IMR-90 (cell line): ENCODE data around the gene SMYD5. TPM values are rescaled to one million over a fixed set of nuclear protein-coding genes. Genes with fewer than 3 reads are reported as not detected.

Experiments used
- ATAC-seq: fragments of 200-7000 bp; cut with Tn5 transposase; 2 replicates; pipeline ENCODE4 v1.9.1; 2020; ENCODE audit warnings: low read depth, mild to moderate bottlenecking, moderate library complexity
- BruUV-seq: library from RNA; stranded (reverse); fragments of 400-500 nt; replicated peaks from 2 replicates; lab custom pipeline; 2021; lab: Mats Ljungman, UMichigan
- CTCF ChIA-PET: fragments of 300-600 bp; formaldehyde crosslinking; extraction: SDS; loops from one replicate; lab custom pipeline; 2021; ENCODE audit warnings: antibody characterized with exemption; lab: Yijun Ruan, JAX
- POLR2A ChIA-PET: fragments of 300-600 bp; sonication (Branson Sonifier 250); formaldehyde crosslinking; loops from one replicate; lab custom pipeline; 2022; ENCODE audit warnings: antibody characterized with exemption; ENCODE audit not compliant: unreplicated experiment; lab: Charles Lee
- DNase-seq: peaks from one replicate; pipeline ENCODE4 v3.0.0; 2013
- H2AFZ ChIP-seq: replicated peaks from 2 replicates; pipeline ENCODE3; 2013; ENCODE audit warnings: low read length, mild to moderate bottlenecking; ENCODE audit not compliant: poor library complexity
- H2AK5ac ChIP-seq: 2 replicates; pipeline ENCODE4 v1.6.1; 2013; ENCODE audit warnings: low read depth, low read length, inconsistent platforms
- H2AK9ac ChIP-seq: replicated peaks from 2 replicates; pipeline ENCODE3; 2013; ENCODE audit warnings: mild to moderate bottlenecking, low read depth, low read length, moderate library complexity; ENCODE audit not compliant: poor library complexity
- H2BK120ac ChIP-seq: 2 replicates; pipeline ENCODE4 v1.6.1; 2013; ENCODE audit warnings: low read depth, low read length, inconsistent platforms
- H2BK15ac ChIP-seq: 3 replicates; pipeline ENCODE4 v1.6.1; 2013; ENCODE audit warnings: low read depth, low read length, inconsistent platforms
- H2BK20ac ChIP-seq: 2 replicates; pipeline ENCODE4 v1.6.1; 2013; ENCODE audit warnings: low read depth, mild to moderate bottlenecking, inconsistent platforms, low read length, moderate library complexity
- H2BK5ac ChIP-seq: 2 replicates; pipeline ENCODE4 v1.6.1; 2013; ENCODE audit warnings: mild to moderate bottlenecking, low read depth, low read length, inconsistent platforms; ENCODE audit not compliant: poor library complexity, severe bottlenecking
- H3K14ac ChIP-seq: replicated peaks from 2 replicates; pipeline ENCODE4 v1.6.1; 2013; ENCODE audit warnings: low read depth, low read length, inconsistent platforms
- H3K18ac ChIP-seq: 2 replicates; pipeline ENCODE4 v1.6.1; 2013; ENCODE audit warnings: low read depth, low read length, control low read depth
- H3K23ac ChIP-seq: 2 replicates; pipeline ENCODE4 v1.6.1; 2013; ENCODE audit warnings: low read depth, low read length, inconsistent platforms
- H3K27ac ChIP-seq: 2 replicates; pipeline ENCODE4 v1.5.1; 2013; ENCODE audit warnings: mild to moderate bottlenecking, control low read depth, low read length; ENCODE audit not compliant: insufficient read depth
- H3K27me3 ChIP-seq: 2 replicates; pipeline ENCODE4 v1.6.1; 2013; ENCODE audit warnings: low read length; ENCODE audit not compliant: control insufficient read depth, insufficient read depth
- H3K36me3 ChIP-seq: 2 replicates; pipeline ENCODE4 v1.6.1; 2013; ENCODE audit warnings: low read length, mixed read lengths; ENCODE audit not compliant: control insufficient read depth, insufficient read depth
- H3K4ac ChIP-seq: 2 replicates; pipeline ENCODE4 v1.6.1; 2013; ENCODE audit warnings: low read depth, low read length, inconsistent platforms
- H3K4me1 ChIP-seq: 2 replicates; pipeline ENCODE4 v1.6.1; 2013; ENCODE audit warnings: low read length, mixed read lengths; ENCODE audit not compliant: control insufficient read depth, insufficient read depth
- H3K4me2 ChIP-seq: 2 replicates; pipeline ENCODE4 v1.6.1; 2013; ENCODE audit warnings: low read depth, mild to moderate bottlenecking, control low read depth, low read length, moderate library complexity
- H3K4me3 ChIP-seq: 2 replicates; pipeline ENCODE4 v1.5.1; 2013; ENCODE audit warnings: low read depth, mild to moderate bottlenecking, control low read depth, low read length, moderate library complexity; ENCODE audit not compliant: insufficient read depth
- H3K56ac ChIP-seq: 2 replicates; pipeline ENCODE4 v1.6.1; 2013; ENCODE audit warnings: low read length, inconsistent platforms; ENCODE audit not compliant: insufficient read depth; ENCODE audit errors: extremely low read depth
- H3K79me1 ChIP-seq, 2 experiments: 2 replicates each; pipeline ENCODE4 v1.6.1; 2013; ENCODE audit warnings: low read length in 2 of 2, inconsistent platforms in 1 of 2, low read depth in 1 of 2
- H3K9ac ChIP-seq: 2 replicates; pipeline ENCODE4 v1.6.1; 2013; ENCODE audit warnings: low read depth, low read length, control low read depth
- H3K9me1 ChIP-seq: 2 replicates; pipeline ENCODE4 v1.6.1; 2013; ENCODE audit warnings: low read length, inconsistent platforms; ENCODE audit not compliant: insufficient read depth
- H3K9me3 ChIP-seq: 2 replicates; pipeline ENCODE4 v1.6.1; 2013; ENCODE audit warnings: low read length; ENCODE audit not compliant: control insufficient read depth, insufficient read depth
- H4K20me1 ChIP-seq: 2 replicates; pipeline ENCODE4 v1.6.1; 2013; ENCODE audit warnings: low read length, inconsistent platforms; ENCODE audit not compliant: insufficient read depth
- H4K5ac ChIP-seq: 2 replicates; pipeline ENCODE4 v1.6.1; 2013; ENCODE audit warnings: mild to moderate bottlenecking, low read depth, low read length, control low read depth
- H4K8ac ChIP-seq, 2 experiments: 2 replicates each; pipeline ENCODE4 v1.6.1; 2013; ENCODE audit warnings: low read depth in 2 of 2, low read length in 2 of 2, control low read depth in 1 of 2, inconsistent platforms in 1 of 2
- H4K91ac ChIP-seq: 2 replicates; pipeline ENCODE4 v1.6.1; 2013; ENCODE audit warnings: low read depth, low read length, inconsistent platforms; ENCODE audit not compliant: insufficient read depth
- CEBPB ChIP-seq: IDR thresholded peaks from 2 replicates; pipeline ENCODE4 v1.6.1; 2012; ENCODE audit warnings: low read depth, low read length, improper control_type of control experiment
- CHD1 ChIP-seq: IDR thresholded peaks from 2 replicates; pipeline ENCODE4 v1.6.1; 2012; ENCODE audit warnings: low read depth, low read length, improper control_type of control experiment
- CTCF ChIP-seq: conservative IDR thresholded peaks from 2 replicates; pipeline ENCODE4 v1.5.1; 2012; ENCODE audit warnings: mild to moderate bottlenecking, low read depth, low read length, improper control_type of control experiment
- ELK1 ChIP-seq: fragments of 150-350 bp; IDR thresholded peaks from 2 replicates; pipeline ENCODE4 v1.6.1; 2016; ENCODE audit warnings: low read depth, mild to moderate bottlenecking, low read length, moderate library complexity, borderline replicate concordance
- FOS ChIP-seq: fragments of 150-350 bp; IDR thresholded peaks from 2 replicates; pipeline ENCODE4 v1.6.1; 2016; ENCODE audit warnings: low read depth, low read length
- MAZ ChIP-seq: IDR thresholded peaks from 2 replicates; pipeline ENCODE4 v1.6.1; 2012; ENCODE audit warnings: low read depth, mild to moderate bottlenecking, low read length, improper control_type of control experiment, moderate library complexity, borderline replicate concordance
- MXI1 ChIP-seq: IDR thresholded peaks from 2 replicates; pipeline ENCODE4 v1.6.1; 2012; ENCODE audit warnings: low read depth, mild to moderate bottlenecking, low read length, moderate library complexity, borderline replicate concordance
- NFE2L2 ChIP-seq: fragments of 150-350 bp; IDR thresholded peaks from 2 replicates; pipeline ENCODE4 v1.6.1; 2016; ENCODE audit warnings: low read depth, mild to moderate bottlenecking, low read length
- RCOR1 ChIP-seq: IDR thresholded peaks from 2 replicates; pipeline ENCODE4 v1.6.1; 2012; ENCODE audit warnings: mild to moderate bottlenecking, low read length, improper control_type of control experiment; ENCODE audit not compliant: insufficient replicate concordance
- RFX5 ChIP-seq: IDR thresholded peaks from 2 replicates; pipeline ENCODE4 v1.8.0; 2012; ENCODE audit warnings: low read depth, mild to moderate bottlenecking, low read length, moderate library complexity
- SMC3 ChIP-seq: fragments of 150-350 bp; IDR thresholded peaks from 2 replicates; pipeline ENCODE4 v1.6.1; 2016; ENCODE audit warnings: low read depth, mild to moderate bottlenecking, antibody characterized with exemption, low read length, moderate library complexity
- USF2 ChIP-seq: fragments of 150-350 bp; IDR thresholded peaks from 2 replicates; pipeline ENCODE4 v1.6.1; 2017; ENCODE audit warnings: mild to moderate bottlenecking, antibody characterized with exemption, low read length, low read depth
- WGBS, 2 experiments: methylation state at CpG; one replicate each; pipeline versions ENCODE4 v1.1.5 to v1.1.7; 2013; ENCODE audit warnings: missing lambda C conversion rate in 2 of 2; ENCODE audit not compliant: insufficient read length in 1 of 2; ENCODE audit errors: extremely low coverage in 2 of 2; 5-methylcytosine and 5-hydroxymethylcytosine counted together
- dilution Hi-C: fragments of 300-500 bp; cut with HindIII; formaldehyde crosslinking; loops from one replicate; pipeline ENCODE4 v1.14.3; 2018; ENCODE audit warnings: low sequenced_read_pairs; ENCODE audit not compliant: unreplicated experiment
- in situ Hi-C: fragments of 300-500 bp; cut with MboI; formaldehyde crosslinking; loops from 3 replicates; pipeline ENCODE4 v1.14.3; 2019; ENCODE audit warnings: low sequenced_read_pairs, inconsistent platforms, mixed read lengths
- intact Hi-C: fragments of 100-400 bp; cut with micrococcal nuclease; formaldehyde crosslinking; loops from 2 replicates; pipeline ENCODE4 v1.10.0; 2022
- polyA plus RNA-seq, 3 experiments: library from polyadenylated mRNA; depleted of rRNA; stranded (reverse); fragments of >200 nt; gene quantifications; 2 replicates each; pipeline ENCODE4 v1.2.3, GENCODE V29; 2012; ENCODE audit warnings: low replicate concordance in 1 of 3
- total RNA-seq: library from RNA; depleted of rRNA; stranded (reverse); fragments of >200 nt; gene quantifications from 2 replicates; pipeline ENCODE4 v1.2.3, GENCODE V29; 2012

The SMYD5 gene
- total and polyA plus RNA-seq, 2 of the 4 experiments (the other 2 are of a cell fraction) = 17.8 to 19.7 TPM

- no peak for ATAC-seq
- H3K4me2 ChIP-seq = no peak overlapping the region
- in situ Hi-C loops = no loop called here
- no peak overlapping the region for H4K91ac ChIP-seq
- no peak overlapping the region for H2BK20ac ChIP-seq
- H3K56ac ChIP-seq = no peak overlapping the region
- no peak overlapping the region for H3K23ac ChIP-seq
- intact Hi-C loops = no loop called here
- no peak for DNase-seq
- H2BK15ac ChIP-seq = no peak overlapping the region
- no peak for TF ChIP-seq CTCF
- no peak for TF ChIP-seq USF2
- TF ChIP-seq MXI1 = no peak
- no peak for TF ChIP-seq NFE2L2
- no peak for TF ChIP-seq ELK1
- TF ChIP-seq RFX5 = no peak
- no peak for TF ChIP-seq FOS
- no peak for TF ChIP-seq CEBPB
- TF ChIP-seq MAZ = no peak
- no peak for TF ChIP-seq SMC3
- no peak for TF ChIP-seq RCOR1
- no peak for TF ChIP-seq CHD1
- no peaks in the 10 kb centered on the region for H3K9me3 ChIP-seq
- ChIA-PET CTCF (interaction anchor here (1.1 kb wide), 1 partner anchor 18 kb away, joined by 3 read pairs; no protein-coding TSS in a partner anchor), POLR2A (no interaction called here)
- H2AK9ac ChIP-seq = no peak overlapping the region
- WGBS, 2 experiments = 93% methylated on average over 6 of the region's 9 CpGs; no CpG with 5 or more reads in 1 of the 2 experiments
- no peak overlapping the region for H3K18ac ChIP-seq
- H2BK120ac ChIP-seq = no peak overlapping the region
- H2AFZ ChIP-seq = no peak overlapping the region
- no peak overlapping the region for H4K8ac ChIP-seq
- dilution Hi-C loops = no loop called here
- H4K20me1 ChIP-seq = peaks cover 8% of the 10 kb centered on the region
- H3K4me1 ChIP-seq = no peaks in the 10 kb centered on the region
- peaks cover 7% of the 10 kb centered on the region; the same call in 1 of the 2 replicates for H3K9me1 ChIP-seq
- H4K5ac ChIP-seq = no peak overlapping the region
- BruUV-seq = no TSS peak
- no peaks in the 10 kb centered on the region for H3K79me1 ChIP-seq
- H2BK5ac ChIP-seq = no peak overlapping the region
- no peaks in the 10 kb centered on the region for H3K27me3 ChIP-seq
- H3K4ac ChIP-seq = no peak overlapping the region
- H2AK5ac ChIP-seq = no peak overlapping the region
- H3K36me3 ChIP-seq = peaks cover 16% of the 10 kb centered on the region
- no peak overlapping the region for H3K9ac ChIP-seq
- H3K14ac ChIP-seq = no peak overlapping the region
- no peak overlapping the region for H3K27ac ChIP-seq
- H3K4me3 ChIP-seq = no peak overlapping the region
Observed at GRCh38 chr2:73258913-73259215, 44.8 kb downstream of the SMYD5 start.
